ENCODE measurements around the gene SEC16B.

Gene SEC16B

GRCh38 chr1:177984136-177984525, 14.3 kb upstream of the SEC16B start (continued):
- no peak for TF ChIP-seq ZSCAN4 (tag by site-specific recombination; IDR thresholded peaks at IDR 0.05)
- TF ChIP-seq ZNF26 (tag by site-specific recombination; IDR thresholded peaks at IDR 0.05), result no peak
- no peak for TF ChIP-seq PRDM4 (tag by site-specific recombination; IDR thresholded peaks at IDR 0.05)
- no peak for TF ChIP-seq ZNF140 (tag by site-specific recombination; IDR thresholded peaks at IDR 0.05)
- 0 out of 2 replicates have a peak, but pooled peaks have one; percentile 48 for TF ChIP-seq ZNF324 (tag by site-specific recombination; IDR thresholded peaks at IDR 0.05)
- TF ChIP-seq ZSCAN30 (tag by site-specific recombination; IDR thresholded peaks at IDR 0.05), result peak; percentile 83
- no peak for TF ChIP-seq ZNF362 (tag by site-specific recombination; IDR thresholded peaks at IDR 0.05)
- TF ChIP-seq PATZ1 (tag by site-specific recombination; IDR thresholded peaks at IDR 0.05), result no peak
- peak; percentile 12; the same call in 1 of the 2 replicates for TF ChIP-seq ZNF654 (tag by site-specific recombination; IDR thresholded peaks at IDR 0.05; ENCODE audit: low read depth)
- TF ChIP-seq ZNF624 (tag by site-specific recombination; IDR thresholded peaks at IDR 0.05), result no peak
- no peak for TF ChIP-seq ZSCAN16 (tag by site-specific recombination; IDR thresholded peaks at IDR 0.05)
- no peak for TF ChIP-seq ZNF416 (tag by site-specific recombination; IDR thresholded peaks at IDR 0.05)
- no peak for TF ChIP-seq ZNF354C (tag by site-specific recombination; IDR thresholded peaks at IDR 0.05; ENCODE audit: borderline replicate concordance, low read depth)
- no peak for TF ChIP-seq GFI1B (tag by site-specific recombination; IDR thresholded peaks at IDR 0.05)
- TF ChIP-seq ZNF677 (tag by site-specific recombination; IDR thresholded peaks at IDR 0.05), result no peak
- TF ChIP-seq ZNF488 (tag by site-specific recombination; IDR thresholded peaks at IDR 0.05), result no peak
- TF ChIP-seq YY2 (tag by site-specific recombination; IDR thresholded peaks at IDR 0.05), result peak; percentile 93
- TF ChIP-seq ZSCAN18 (tag by site-specific recombination; IDR thresholded peaks at IDR 0.05), result 0 out of 2 replicates have a peak, but pooled peaks have one; percentile 64
- TF ChIP-seq GLIS1 (tag by site-specific recombination; IDR thresholded peaks at IDR 0.05), result no peak
- no peak for TF ChIP-seq ZNF169 (tag by site-specific recombination; IDR thresholded peaks at IDR 0.05)
- TF ChIP-seq ZNF571 (tag by site-specific recombination; IDR thresholded peaks at IDR 0.05), result no peak
- TF ChIP-seq ZNF555 (tag by site-specific recombination; conservative IDR thresholded peaks at IDR 0.05), result no peak
- no peak for TF ChIP-seq ZNF266 (tag by site-specific recombination; IDR thresholded peaks at IDR 0.05; ENCODE audit: low read depth)
- TF ChIP-seq ZNF501 (tag by site-specific recombination; IDR thresholded peaks at IDR 0.05), result 0 out of 2 replicates have a peak, but pooled peaks have one; percentile 27
- no peak for TF ChIP-seq ZNF18 (tag by site-specific recombination; IDR thresholded peaks at IDR 0.05)
- peak; percentile 43; the same call in 1 of the 2 replicates for TF ChIP-seq ZNF24 (tag by site-specific recombination; IDR thresholded peaks at IDR 0.05)
- no peak for TF ChIP-seq ZNF530 (tag by site-specific recombination; IDR thresholded peaks at IDR 0.05; ENCODE audit: low read depth)
- TF ChIP-seq ZNF16 (tag by site-specific recombination; IDR thresholded peaks at IDR 0.05; ENCODE audit: low read depth), result no peak
- TF ChIP-seq TCF7L2 (IDR thresholded peaks at IDR 0.05; ENCODE audit: borderline replicate concordance, low read depth, low read length), result no peak

Measured in HEK293 (cell line).